ENCODE data around the gene TYMP.

DNA sequence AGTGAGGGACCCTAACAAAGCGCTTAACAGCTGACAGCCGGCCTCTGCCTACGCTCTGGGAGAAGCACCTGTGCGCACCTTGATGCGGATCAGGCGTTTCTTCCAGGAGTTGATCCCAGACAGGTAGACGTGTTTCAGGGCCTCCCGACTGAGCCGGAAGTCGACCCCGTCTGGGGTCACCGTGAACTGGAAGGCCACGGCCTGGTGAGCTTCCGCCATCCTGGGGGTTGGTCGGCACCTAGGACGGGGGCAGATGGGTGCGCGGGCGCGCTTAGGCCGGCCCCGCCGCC is 47.8 kb upstream of the TYMP start:
- no peak for TF ChIP-seq ESRRA (CRISPR knock-in tag; IDR thresholded peaks at IDR 0.05; ENCODE audit: borderline replicate concordance)
- TF ChIP-seq ELF4 (CRISPR knock-in tag; IDR thresholded peaks at IDR 0.05; ENCODE audit: low read depth): no peak
- no peak for TF ChIP-seq ZNF512 (CRISPR knock-in tag; IDR thresholded peaks at IDR 0.05; ENCODE audit: borderline replicate concordance)
- TF ChIP-seq, protein P1, sequence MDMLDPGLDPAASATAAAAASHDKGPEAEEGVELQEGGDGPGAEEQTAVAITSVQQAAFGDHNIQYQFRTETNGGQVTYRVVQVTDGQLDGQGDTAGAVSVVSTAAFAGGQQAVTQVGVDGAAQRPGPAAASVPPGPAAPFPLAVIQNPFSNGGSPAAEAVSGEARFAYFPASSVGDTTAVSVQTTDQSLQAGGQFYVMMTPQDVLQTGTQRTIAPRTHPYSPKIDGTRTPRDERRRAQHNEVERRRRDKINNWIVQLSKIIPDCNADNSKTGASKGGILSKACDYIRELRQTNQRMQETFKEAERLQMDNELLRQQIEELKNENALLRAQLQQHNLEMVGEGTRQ (CRISPR knock-in tag; IDR thresholded peaks at IDR 0.05): no peak

Data from WTC11 (cell line).